Measurements from ENCODE around the gene RHBDD1. TPM values are rescaled to one million over a fixed set of nuclear protein-coding genes. Genes with fewer than 3 reads are reported as not detected.
A peak's percentile ranks its signal among the peaks of the same experiment; 100 is the strongest.

Gene RHBDD1
- total and polyA plus RNA-seq, 2 donors (not counting 1 experiment from before 2014, with no cell fraction given), result 21.2 to 128 TPM

DNA sequence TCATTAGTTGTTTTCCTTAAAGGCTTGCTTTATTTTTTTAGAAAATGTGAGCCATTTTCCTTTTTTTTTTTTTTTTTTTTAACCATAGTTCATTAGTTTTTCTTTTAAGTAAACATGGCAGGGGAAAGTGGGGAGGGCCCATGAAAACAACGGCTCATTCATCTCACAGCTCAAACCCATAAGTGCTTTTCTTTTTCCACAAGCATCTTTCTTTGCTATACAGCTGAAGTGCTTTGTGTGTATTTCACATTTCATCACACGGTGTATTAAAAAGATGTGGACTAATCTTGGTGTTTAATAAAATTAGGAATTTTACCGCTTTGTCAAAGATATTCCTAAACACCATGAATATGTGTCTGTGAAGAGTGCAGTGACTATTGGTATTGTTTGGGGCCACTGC, 41.6 kb downstream of the RHBDD1 start:
- no peak overlapping the region for H3K4me3 ChIP-seq (ENCODE audit: control extremely low read depth in 1 of 5, extremely low read depth in 1 of 5, insufficient read depth in 1 of 5, low read depth in 2 of 5, low read length in 4 of 5)
- Mint-ChIP-seq H3K4me3 (no peak overlapping the region), H3K27me3 (no peaks in the 10 kb centered on the region), H3K4me1 (peaks cover 51% of the 10 kb centered on the region), H3K9me3 (ENCODE audit: insufficient read depth) (no peaks in the 10 kb centered on the region), H3K27ac (no peak overlapping the region)
- ATAC-seq (ENCODE audit: low read depth) (no peak), DNase-seq (no peak)
- no peak overlapping the region for H2AFZ ChIP-seq (ENCODE audit: insufficient read depth, low read depth, low read length, poor library complexity, severe bottlenecking)
- peaks cover 0 to 2% (median 0%) of the 10 kb centered on the region in 3 donors for H3K9me3 ChIP-seq (ENCODE audit: control extremely low read depth in 1 of 3, control insufficient read depth in 2 of 3, insufficient read depth in 1 of 3, low read length in 2 of 3)
- no peak for TF ChIP-seq EZH2 (IDR thresholded peaks at IDR 0.05; ENCODE audit: borderline replicate concordance, insufficient read depth, low read depth, low read length, poor library complexity, severe bottlenecking)
- TF ChIP-seq, protein P1, sequence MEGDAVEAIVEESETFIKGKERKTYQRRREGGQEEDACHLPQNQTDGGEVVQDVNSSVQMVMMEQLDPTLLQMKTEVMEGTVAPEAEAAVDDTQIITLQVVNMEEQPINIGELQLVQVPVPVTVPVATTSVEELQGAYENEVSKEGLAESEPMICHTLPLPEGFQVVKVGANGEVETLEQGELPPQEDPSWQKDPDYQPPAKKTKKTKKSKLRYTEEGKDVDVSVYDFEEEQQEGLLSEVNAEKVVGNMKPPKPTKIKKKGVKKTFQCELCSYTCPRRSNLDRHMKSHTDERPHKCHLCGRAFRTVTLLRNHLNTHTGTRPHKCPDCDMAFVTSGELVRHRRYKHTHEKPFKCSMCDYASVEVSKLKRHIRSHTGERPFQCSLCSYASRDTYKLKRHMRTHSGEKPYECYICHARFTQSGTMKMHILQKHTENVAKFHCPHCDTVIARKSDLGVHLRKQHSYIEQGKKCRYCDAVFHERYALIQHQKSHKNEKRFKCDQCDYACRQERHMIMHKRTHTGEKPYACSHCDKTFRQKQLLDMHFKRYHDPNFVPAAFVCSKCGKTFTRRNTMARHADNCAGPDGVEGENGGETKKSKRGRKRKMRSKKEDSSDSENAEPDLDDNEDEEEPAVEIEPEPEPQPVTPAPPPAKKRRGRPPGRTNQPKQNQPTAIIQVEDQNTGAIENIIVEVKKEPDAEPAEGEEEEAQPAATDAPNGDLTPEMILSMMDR (IDR thresholded peaks at IDR 0.05), result no peak
- no peaks in the 10 kb centered on the region for H3K27me3 ChIP-seq (replicated peaks in 1 of 4; ENCODE audit: control extremely low read depth in 1 of 4, control insufficient read depth in 3 of 4, insufficient read depth in 4 of 4, low read length in 3 of 4)
- H3K36me3 ChIP-seq (replicated peaks in 1 of 2; ENCODE audit: control extremely low read depth in 1 of 2, control insufficient read depth in 1 of 2, extremely low read depth in 1 of 2, insufficient read depth in 2 of 2, low read length in 1 of 2), result peaks cover 2 to 20% of the 10 kb centered on the region in 2 experiments
- H4K20me1 ChIP-seq (ENCODE audit: control insufficient read depth, insufficient read depth, low read length, poor library complexity, severe bottlenecking), result no peaks in the 10 kb centered on the region
- 100% methylated on average over 1 of the region's 3 CpGs for WGBS (ENCODE audit: insufficient coverage)
- intact Hi-C loops (cut with micrococcal nuclease), result loop anchor here (5.0 kb wide), 1 partner anchor 40 kb away; the partner anchor contains the start of gene RHBDD1
- ChIA-PET CTCF (interaction anchor here (0.7 kb wide), 1 partner anchor 398 kb away, joined by 4 read pairs; no protein-coding TSS in a partner anchor), POLR2A (no interaction called here)
- H3K4me2 ChIP-seq (replicated peaks; ENCODE audit: low read depth, low read length, poor library complexity, severe bottlenecking), result no peak overlapping the region
- H3K79me2 ChIP-seq (ENCODE audit: control insufficient read depth, insufficient read depth, low read length), result peaks cover 17% of the 10 kb centered on the region
- H3K9ac ChIP-seq (ENCODE audit: low read length), result no peak overlapping the region
- H3K27ac ChIP-seq (ENCODE audit: low read length in 2 of 2), result no peak overlapping the region
- peaks cover 21 to 31% of the 10 kb centered on the region in 2 donors for H3K4me1 ChIP-seq (ENCODE audit: control insufficient read depth in 2 of 2, insufficient read depth in 2 of 2, low read length in 2 of 2)

DNA sequence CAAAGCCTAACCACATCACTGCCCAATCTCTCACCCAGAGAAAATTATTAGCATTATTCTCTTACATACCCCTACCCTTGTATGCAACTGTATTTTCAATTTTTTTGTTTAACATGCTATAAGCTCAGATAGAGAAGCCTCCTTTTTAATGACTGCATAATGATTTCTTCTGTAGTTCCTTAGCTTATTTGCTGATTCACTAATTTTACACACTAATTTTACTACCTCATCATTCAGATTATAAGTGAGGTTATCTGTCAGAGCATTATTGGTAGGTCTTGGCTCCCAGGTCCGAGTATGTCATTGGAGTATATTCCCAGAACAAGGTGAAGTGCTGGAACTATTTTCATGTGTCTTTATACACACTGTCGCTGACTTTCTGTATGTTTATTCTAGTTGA, 45.4 kb downstream of the RHBDD1 start:
- no peak overlapping the region for H2AFZ ChIP-seq (ENCODE audit: insufficient read depth, low read depth, low read length, poor library complexity, severe bottlenecking)

More for the DNA sequence above, 45.4 kb downstream of the RHBDD1 start:
- TF ChIP-seq EZH2 (IDR thresholded peaks at IDR 0.05; ENCODE audit: borderline replicate concordance, insufficient read depth, low read depth, low read length, poor library complexity, severe bottlenecking), result no peak
- TF ChIP-seq, protein P1 (IDR thresholded peaks at IDR 0.05), result no peak
- Histone ChIP-seq H3K9me3 (ENCODE audit: control extremely low read depth in 1 of 3, control insufficient read depth in 2 of 3, insufficient read depth in 1 of 3, low read length in 2 of 3) (peaks cover 0 to 2% (median 0%) of the 10 kb centered on the region in 3 donors), H3K4me3 (ENCODE audit: control extremely low read depth in 1 of 5, extremely low read depth in 1 of 5, insufficient read depth in 1 of 5, low read depth in 2 of 5, low read length in 4 of 5) (no peak overlapping the region), H3K4me1 (ENCODE audit: control insufficient read depth in 2 of 2, insufficient read depth in 2 of 2, low read length in 2 of 2) (no peaks in the 10 kb centered on the region), H3K4me2 (replicated peaks; ENCODE audit: low read depth, low read length, poor library complexity, severe bottlenecking) (no peak overlapping the region), H4K20me1 (ENCODE audit: control insufficient read depth, insufficient read depth, low read length, poor library complexity, severe bottlenecking) (no peaks in the 10 kb centered on the region), H3K27me3 (replicated peaks in 1 of 4; ENCODE audit: control extremely low read depth in 1 of 4, control insufficient read depth in 3 of 4, insufficient read depth in 4 of 4, low read length in 3 of 4) (no peaks in the 10 kb centered on the region), H3K27ac (ENCODE audit: low read length in 2 of 2) (no peak overlapping the region), H3K79me2 (ENCODE audit: control insufficient read depth, insufficient read depth, low read length) (peaks cover 20% of the 10 kb centered on the region), H3K9ac (ENCODE audit: low read length) (no peak overlapping the region), H3K36me3 (replicated peaks in 1 of 2; ENCODE audit: control extremely low read depth in 1 of 2, control insufficient read depth in 1 of 2, extremely low read depth in 1 of 2, insufficient read depth in 2 of 2, low read length in 1 of 2) (peaks cover 0 to 25% of the 10 kb centered on the region in 2 experiments)
- 86% methylated on average over 1 of the region's 2 CpGs for WGBS (ENCODE audit: insufficient coverage)
- ATAC-seq (ENCODE audit: low read depth), result no peak
- no peak overlapping the region for H3K4me3 Mint-ChIP-seq
- H3K27ac Mint-ChIP-seq, result peak overlapping the region; percentile 46
- CTCF ChIA-PET, result no interaction called here
- intact Hi-C loops (cut with micrococcal nuclease), result no loop called here
- peaks cover 26% of the 10 kb centered on the region for H3K4me1 Mint-ChIP-seq
- POLR2A ChIA-PET, result no interaction called here
- DNase-seq, result no peak
- no peaks in the 10 kb centered on the region for H3K27me3 Mint-ChIP-seq
- peaks cover 2% of the 10 kb centered on the region for H3K9me3 Mint-ChIP-seq (ENCODE audit: insufficient read depth)
